ENCODE results near the gene CDKN2C.

DNA sequence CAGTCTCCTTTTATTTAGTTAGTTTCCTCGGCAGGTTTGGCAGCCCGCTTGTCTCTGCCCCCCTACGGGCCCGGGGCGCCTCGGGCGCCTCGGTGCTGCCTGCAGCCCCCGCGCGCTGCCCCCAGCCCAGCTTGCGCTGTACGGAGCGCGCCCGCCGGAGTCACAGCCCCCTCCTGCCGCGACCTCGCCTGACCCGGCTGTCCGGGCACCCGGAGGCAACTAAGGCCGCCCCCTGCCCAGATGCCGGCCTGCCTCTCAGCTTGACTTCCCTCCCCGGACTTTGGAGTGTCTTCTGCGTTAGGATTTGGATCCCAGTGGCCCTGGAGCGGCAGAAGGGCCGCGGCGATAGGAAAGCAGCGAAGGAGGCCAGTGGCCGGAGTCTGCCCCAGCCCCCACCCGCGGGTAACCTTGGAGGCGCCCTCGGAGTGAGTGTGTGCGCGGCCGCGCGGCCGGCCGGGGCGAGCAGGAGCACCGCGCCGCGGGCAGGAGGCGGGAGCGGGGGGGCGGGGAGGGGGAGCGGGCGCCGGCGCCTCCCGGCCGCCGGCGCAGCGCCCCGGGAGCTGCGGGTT lies 7.6 kb downstream of the CDKN2C start:
- TF ChIP-seq EZH2 (IDR thresholded peaks at IDR 0.05; ENCODE audit: insufficient read depth, poor library complexity, severe bottlenecking) (no peak), EZH2phosphoT487 (IDR thresholded peaks at IDR 0.05; ENCODE audit: insufficient read depth, low read depth) (no peak)

Measured in GM23248 (cell line).